ENCODE measurements around the gene GNG2.

GRCh38 chr14:51917193-51917592 is 56.8 kb downstream of the GNG2 start:
- TF ChIP-seq CTCF (conservative IDR thresholded peaks at IDR 0.05; ENCODE audit: low read depth, low read length): no peak
- TF ChIP-seq EZH2phosphoT487 (IDR thresholded peaks at IDR 0.05; ENCODE audit: borderline replicate concordance, low read length): no peak
